ENCODE results near the gene PFKFB2.
A peak's percentile ranks its signal among the peaks of the same experiment; 100 is the strongest.

The PFKFB2 gene

DNA sequence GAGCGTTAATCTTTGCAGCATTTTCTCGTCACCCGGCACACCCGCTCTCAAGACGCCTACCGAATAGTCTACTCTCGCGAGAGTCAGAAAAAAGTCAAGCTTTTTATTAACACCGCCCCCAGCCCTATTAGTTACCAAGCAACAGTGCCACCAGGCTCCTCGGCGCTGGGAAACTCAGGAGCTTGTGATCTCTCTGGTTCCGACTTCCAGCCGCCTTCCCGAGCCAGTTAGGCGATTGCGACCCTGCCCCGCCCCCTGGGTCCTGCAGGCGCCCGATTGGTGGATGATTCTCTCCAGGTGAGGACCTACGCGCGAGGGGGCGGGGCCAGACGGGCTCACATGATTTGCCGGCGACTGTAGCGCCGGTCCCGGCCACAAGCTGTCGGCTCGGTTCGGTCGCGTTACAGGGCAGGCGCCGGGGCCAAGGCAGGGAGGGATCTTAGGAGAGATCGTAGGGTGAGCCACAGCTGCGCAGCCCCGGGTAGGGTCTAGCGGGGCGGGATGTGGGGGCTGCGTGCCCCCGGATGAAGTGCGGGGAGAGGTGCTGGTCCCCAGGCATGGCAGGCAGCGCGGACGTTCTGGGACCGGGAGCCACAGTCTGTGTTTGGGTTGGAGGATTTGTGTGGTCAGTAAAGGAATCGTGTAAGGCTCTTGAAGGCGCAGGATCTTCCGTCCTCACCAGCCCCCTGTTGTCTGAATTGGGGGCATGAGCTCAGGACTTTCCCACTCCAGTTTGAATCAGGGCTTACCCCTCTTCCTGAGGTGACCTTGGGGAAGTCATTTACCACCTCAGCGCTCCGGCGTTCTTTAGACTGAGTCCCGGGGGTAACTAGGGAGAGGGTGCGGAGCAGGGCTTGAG lies at the start of gene PFKFB2:
PFKFB2 (plus strand) TSS at position 365 of the 859 bp plus-strand sequence. CDS start 1,443 bp downstream, outside the sequence.
- H3K4me1 ChIP-seq (ENCODE audit: control insufficient read depth, insufficient read depth, low read length): peaks cover 5% of the 10 kb centered on the region
- peak within 1 kb of the TSS; percentile 65 for H3K4me3 ChIP-seq (ENCODE audit: low read length)
- H3K9ac ChIP-seq (ENCODE audit: low read length): peak within 1 kb of the TSS; percentile 34
- peaks cover 4% of the 10 kb centered on the region for H3K36me3 ChIP-seq (ENCODE audit: control insufficient read depth, insufficient read depth, low read length)
- no peaks in the 10 kb centered on the region for H3K27me3 ChIP-seq (ENCODE audit: control insufficient read depth, insufficient read depth, low read length)
- H3K27ac ChIP-seq (ENCODE audit: low read depth, low read length): peak within 1 kb of the TSS; percentile 58

GRCh38 chr1:207004931-207005830 lies 47.9 kb upstream of the PFKFB2 start:
- Histone ChIP-seq H3K36me3 (ENCODE audit: control insufficient read depth, insufficient read depth, low read length) (no peaks in the 10 kb centered on the region), H3K9ac (ENCODE audit: low read length) (no peak overlapping the region), H3K4me3 (ENCODE audit: low read length) (no peak overlapping the region), H3K4me1 (ENCODE audit: control insufficient read depth, insufficient read depth, low read length) (no peaks in the 10 kb centered on the region), H3K27ac (ENCODE audit: low read depth, low read length) (no peak overlapping the region), H3K27me3 (ENCODE audit: control insufficient read depth, insufficient read depth, low read length) (no peaks in the 10 kb centered on the region)

GRCh38 chr1:207006083-207006482 lies 47.0 kb upstream of the PFKFB2 start:
- no peak overlapping the region for H3K4me3 ChIP-seq (ENCODE audit: low read length)
- no peaks in the 10 kb centered on the region for H3K36me3 ChIP-seq (ENCODE audit: control insufficient read depth, insufficient read depth, low read length)
- H3K27ac ChIP-seq (ENCODE audit: low read depth, low read length): no peak overlapping the region
- H3K9ac ChIP-seq (ENCODE audit: low read length): no peak overlapping the region
- H3K27me3 ChIP-seq (ENCODE audit: control insufficient read depth, insufficient read depth, low read length): no peaks in the 10 kb centered on the region
- H3K4me1 ChIP-seq (ENCODE audit: control insufficient read depth, insufficient read depth, low read length): no peaks in the 10 kb centered on the region

- Histone ChIP-seq H3K27ac (ENCODE audit: low read depth, low read length) (no peak overlapping the region), H3K9ac (ENCODE audit: low read length) (no peak overlapping the region), H3K4me1 (ENCODE audit: control insufficient read depth, insufficient read depth, low read length) (no peaks in the 10 kb centered on the region)
These were observed 46.2 kb upstream of the PFKFB2 start for GRCh38 chr1:207006914-207007313.

DNA sequence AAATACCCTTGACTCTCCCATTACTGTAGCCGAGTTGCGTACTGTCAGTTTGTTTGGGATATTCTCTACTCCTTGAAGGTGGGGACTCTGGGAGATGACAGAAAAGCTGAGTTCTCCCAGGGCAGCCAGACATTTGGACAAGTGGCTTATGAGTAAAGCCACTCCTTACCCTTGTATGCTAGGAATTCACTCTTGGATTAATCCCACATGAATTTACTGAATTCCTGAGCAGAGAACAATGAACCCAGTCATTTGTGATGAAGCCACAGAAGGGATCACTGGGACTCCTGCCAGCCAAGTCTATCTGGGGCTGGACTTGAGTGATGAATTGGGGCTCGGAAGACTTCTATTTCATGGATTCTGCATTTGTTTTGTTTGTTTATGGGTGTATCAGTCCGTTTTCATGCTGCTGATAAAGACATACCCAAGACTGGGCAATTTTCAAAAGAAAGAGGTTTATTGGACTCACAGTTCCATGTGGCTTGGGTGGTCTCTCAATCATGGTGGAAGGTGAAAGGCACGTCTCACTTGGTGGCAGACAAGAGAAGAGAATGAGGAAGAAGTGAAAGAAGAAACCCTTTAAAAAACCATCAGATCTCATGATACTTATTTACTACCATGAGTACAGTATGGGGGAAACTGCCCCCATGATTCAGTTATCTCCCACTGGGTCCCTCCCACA lies 45.6 kb upstream of the PFKFB2 start:
- no peak overlapping the region for H3K4me3 ChIP-seq (ENCODE audit: low read length)
- no peaks in the 10 kb centered on the region for H3K27me3 ChIP-seq (ENCODE audit: control insufficient read depth, insufficient read depth, low read length)
- no peak overlapping the region for H3K27ac ChIP-seq (ENCODE audit: low read depth, low read length)
- no peaks in the 10 kb centered on the region for H3K4me1 ChIP-seq (ENCODE audit: control insufficient read depth, insufficient read depth, low read length)
- H3K36me3 ChIP-seq (ENCODE audit: control insufficient read depth, insufficient read depth, low read length): no peaks in the 10 kb centered on the region
- H3K9ac ChIP-seq (ENCODE audit: low read length): no peak overlapping the region

More at GRCh38 chr1:207006914-207007313, 46.2 kb upstream of the PFKFB2 start:
- no peaks in the 10 kb centered on the region for H3K36me3 ChIP-seq (ENCODE audit: control insufficient read depth, insufficient read depth, low read length)
- H3K4me3 ChIP-seq (ENCODE audit: low read length): no peak overlapping the region
- no peaks in the 10 kb centered on the region for H3K27me3 ChIP-seq (ENCODE audit: control insufficient read depth, insufficient read depth, low read length)

DNA sequence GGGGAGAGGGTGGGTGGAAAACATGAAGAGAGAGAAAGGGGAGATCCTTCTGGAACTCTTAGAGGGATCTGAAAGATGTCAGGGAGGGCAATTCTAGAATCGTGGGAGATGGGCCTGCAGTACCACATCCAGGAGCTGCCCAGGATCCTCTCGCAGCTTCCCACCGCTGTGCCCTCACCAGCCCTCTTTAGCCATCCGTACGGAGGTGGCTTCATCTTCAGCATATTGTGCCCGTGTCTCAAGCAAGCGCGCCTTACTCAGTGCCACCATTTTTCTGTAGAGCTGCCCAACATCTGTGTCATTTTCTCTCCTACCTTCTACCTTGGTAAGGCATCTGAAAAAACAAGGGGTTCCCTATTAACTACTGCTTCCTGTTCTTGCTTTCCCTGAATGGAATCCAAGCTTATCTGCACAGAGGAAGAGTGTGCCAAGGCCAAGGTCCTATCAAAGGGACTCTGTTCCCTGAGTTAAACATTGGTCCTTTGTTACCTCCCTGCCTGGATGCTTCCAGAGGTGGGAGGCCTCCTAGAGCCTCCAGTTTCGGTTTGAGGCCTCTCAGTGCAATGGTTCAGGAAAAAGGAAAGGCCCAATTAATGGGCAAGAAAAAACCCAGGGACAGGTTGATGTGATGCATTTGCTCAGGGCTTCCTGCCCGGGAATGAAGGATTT lies 43.8 kb upstream of the PFKFB2 start:
- H3K27ac ChIP-seq (ENCODE audit: low read depth, low read length): no peak overlapping the region
- no peaks in the 10 kb centered on the region for H3K27me3 ChIP-seq (ENCODE audit: control insufficient read depth, insufficient read depth, low read length)
- no peak overlapping the region for H3K4me3 ChIP-seq (ENCODE audit: low read length)
- H3K4me1 ChIP-seq (ENCODE audit: control insufficient read depth, insufficient read depth, low read length): no peaks in the 10 kb centered on the region
- no peak overlapping the region for H3K9ac ChIP-seq (ENCODE audit: low read length)
- no peaks in the 10 kb centered on the region for H3K36me3 ChIP-seq (ENCODE audit: control insufficient read depth, insufficient read depth, low read length)

DNA sequence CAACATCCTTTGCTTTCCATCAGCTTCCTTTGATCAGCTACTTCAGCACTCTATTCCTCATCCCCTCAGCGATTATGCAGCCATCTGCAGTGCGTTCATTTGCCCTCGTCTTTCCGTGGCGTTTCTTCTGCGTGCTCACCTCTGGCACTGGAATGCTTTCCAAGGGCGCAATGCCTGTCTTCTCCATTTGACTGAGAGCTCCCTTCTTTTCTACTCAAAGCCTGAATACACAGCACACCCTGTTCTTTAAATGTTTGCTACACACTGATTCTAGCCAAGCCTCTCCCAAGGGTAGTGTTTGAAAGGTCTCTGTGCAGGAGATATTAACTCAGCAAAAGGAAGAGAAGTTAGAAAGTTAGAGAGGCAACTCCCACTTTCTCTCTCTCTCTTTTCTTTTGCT lies 43.1 kb upstream of the PFKFB2 start:
- Histone ChIP-seq H3K4me3 (ENCODE audit: low read length) (no peak overlapping the region), H3K9ac (ENCODE audit: low read length) (no peak overlapping the region), H3K27ac (ENCODE audit: low read depth, low read length) (no peak overlapping the region)

GRCh38 chr1:207010726-207011125 lies 42.3 kb upstream of the PFKFB2 start:
- Histone ChIP-seq H3K36me3 (ENCODE audit: control insufficient read depth, insufficient read depth, low read length) (no peaks in the 10 kb centered on the region), H3K4me1 (ENCODE audit: control insufficient read depth, insufficient read depth, low read length) (no peaks in the 10 kb centered on the region), H3K9ac (ENCODE audit: low read length) (no peak overlapping the region), H3K27me3 (ENCODE audit: control insufficient read depth, insufficient read depth, low read length) (no peaks in the 10 kb centered on the region), H3K27ac (ENCODE audit: low read depth, low read length) (no peak overlapping the region), H3K4me3 (ENCODE audit: low read length) (no peak overlapping the region)

More for the DNA sequence above, 43.1 kb upstream of the PFKFB2 start:
- H3K4me1 ChIP-seq (ENCODE audit: control insufficient read depth, insufficient read depth, low read length): no peaks in the 10 kb centered on the region
- H3K27me3 ChIP-seq (ENCODE audit: control insufficient read depth, insufficient read depth, low read length): no peaks in the 10 kb centered on the region
- H3K36me3 ChIP-seq (ENCODE audit: control insufficient read depth, insufficient read depth, low read length): no peaks in the 10 kb centered on the region

- Histone ChIP-seq H3K36me3 (ENCODE audit: control insufficient read depth, insufficient read depth, low read length) (no peaks in the 10 kb centered on the region), H3K4me3 (ENCODE audit: low read length) (no peak overlapping the region), H3K27ac (ENCODE audit: low read depth, low read length) (no peak overlapping the region), H3K9ac (ENCODE audit: low read length) (no peak overlapping the region), H3K27me3 (ENCODE audit: control insufficient read depth, insufficient read depth, low read length) (no peaks in the 10 kb centered on the region), H3K4me1 (ENCODE audit: control insufficient read depth, insufficient read depth, low read length) (no peaks in the 10 kb centered on the region)
These were observed 39.6 kb upstream of the PFKFB2 start for GRCh38 chr1:207013321-207014085.

DNA sequence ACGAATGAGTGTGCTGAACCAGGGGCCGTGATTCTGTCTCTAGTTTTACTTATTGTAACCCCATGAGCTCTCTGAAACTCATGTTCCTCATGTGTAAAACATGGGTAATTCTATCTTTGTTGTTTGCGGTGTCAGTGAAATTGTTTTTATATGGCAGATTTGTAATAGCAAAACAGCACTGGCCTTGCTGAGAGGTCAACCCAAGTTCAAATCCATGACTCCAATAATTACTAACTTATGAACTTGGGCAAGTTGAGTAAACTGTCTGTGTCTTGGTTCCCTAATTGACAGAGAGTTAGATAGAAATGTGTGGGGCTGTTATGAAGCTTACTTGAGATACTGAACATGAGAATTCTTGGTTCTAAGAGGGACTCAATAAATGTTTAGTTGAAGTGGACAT lies 38.3 kb upstream of the PFKFB2 start:
- H3K36me3 ChIP-seq (ENCODE audit: control insufficient read depth, insufficient read depth, low read length): no peaks in the 10 kb centered on the region

GRCh38 chr1:207015791-207016190 lies 37.3 kb upstream of the PFKFB2 start:
- H3K9ac ChIP-seq (ENCODE audit: low read length): no peak overlapping the region
- H3K4me1 ChIP-seq (ENCODE audit: control insufficient read depth, insufficient read depth, low read length): no peaks in the 10 kb centered on the region
- no peaks in the 10 kb centered on the region for H3K27me3 ChIP-seq (ENCODE audit: control insufficient read depth, insufficient read depth, low read length)
- no peak overlapping the region for H3K4me3 ChIP-seq (ENCODE audit: low read length)
- no peaks in the 10 kb centered on the region for H3K36me3 ChIP-seq (ENCODE audit: control insufficient read depth, insufficient read depth, low read length)
- no peak overlapping the region for H3K27ac ChIP-seq (ENCODE audit: low read depth, low read length)

More for the DNA sequence above, 38.3 kb upstream of the PFKFB2 start:
- no peak overlapping the region for H3K9ac ChIP-seq (ENCODE audit: low read length)
- H3K4me3 ChIP-seq (ENCODE audit: low read length): no peak overlapping the region
- no peaks in the 10 kb centered on the region for H3K4me1 ChIP-seq (ENCODE audit: control insufficient read depth, insufficient read depth, low read length)
- no peaks in the 10 kb centered on the region for H3K27me3 ChIP-seq (ENCODE audit: control insufficient read depth, insufficient read depth, low read length)
- no peak overlapping the region for H3K27ac ChIP-seq (ENCODE audit: low read depth, low read length)

Data from rectal smooth muscle tissue (tissue), 1 donor.